KMS-11 (cell line): Measurements from ENCODE around the gene TSNAXIP1.

Experiments
- H2AFZ ChIP-seq: fragments of 200-600 bp; sonication (generic); 2 replicates; pipeline ENCODE4 v1.6.1; 2016; ENCODE audit warnings: antibody characterized with exemption, mixed run types, low read depth
- H3K27ac ChIP-seq: fragments of 200-600 bp; sonication (generic); 2 replicates; pipeline ENCODE4 v1.6.1; 2016; ENCODE audit warnings: mild to moderate bottlenecking, mixed run types
- H3K27me3 ChIP-seq: fragments of 200-600 bp; sonication (generic); 2 replicates; pipeline ENCODE4 v1.6.1; 2017; ENCODE audit warnings: mild to moderate bottlenecking, low read depth, mixed run types, moderate library complexity; ENCODE audit not compliant: insufficient read depth
- H3K36me3 ChIP-seq: fragments of 200-600 bp; sonication (generic); 2 replicates; pipeline ENCODE4 v1.6.1; 2017; ENCODE audit warnings: mild to moderate bottlenecking, mixed run types; ENCODE audit not compliant: insufficient read depth
- H3K4me1 ChIP-seq: fragments of 200-600 bp; sonication (generic); 2 replicates; pipeline ENCODE4 v1.6.1; 2016; ENCODE audit warnings: mild to moderate bottlenecking, low read depth, mixed run types; ENCODE audit not compliant: poor library complexity, severe bottlenecking
- H3K4me2 ChIP-seq: fragments of 200-600 bp; sonication (generic); 2 replicates; pipeline ENCODE4 v1.7.0; 2016; ENCODE audit warnings: mild to moderate bottlenecking, mixed run types
- H3K4me3 ChIP-seq: fragments of 200-600 bp; sonication (generic); IDR thresholded peaks from 2 replicates; pipeline ENCODE4 v1.6.1; 2017; ENCODE audit warnings: low read depth, low read length, mixed read lengths; ENCODE audit not compliant: insufficient read depth
- H3K79me2 ChIP-seq: fragments of 200-600 bp; sonication (generic); 2 replicates; pipeline ENCODE4 v1.6.1; 2016; ENCODE audit warnings: low read depth, mixed run types; ENCODE audit not compliant: insufficient read depth
- H3K9ac ChIP-seq: fragments of 200-600 bp; sonication (generic); 2 replicates; pipeline ENCODE4 v1.6.1; 2016; ENCODE audit warnings: mild to moderate bottlenecking, mixed run types
- H4K20me1 ChIP-seq: fragments of 200-600 bp; sonication (generic); 2 replicates; pipeline ENCODE4 v1.6.1; 2016; ENCODE audit warnings: mild to moderate bottlenecking, mixed run types; ENCODE audit not compliant: insufficient read depth
- TF ChIP-seq, protein P1 (sequence below): fragments of 200-600 bp; sonication (generic); conservative IDR thresholded peaks from 2 replicates; pipeline ENCODE4 v1.6.1; 2017; ENCODE audit warnings: low read depth, mild to moderate bottlenecking, antibody characterized with exemption, low read length, moderate library complexity, mixed read lengths

The TSNAXIP1 gene

DNA sequence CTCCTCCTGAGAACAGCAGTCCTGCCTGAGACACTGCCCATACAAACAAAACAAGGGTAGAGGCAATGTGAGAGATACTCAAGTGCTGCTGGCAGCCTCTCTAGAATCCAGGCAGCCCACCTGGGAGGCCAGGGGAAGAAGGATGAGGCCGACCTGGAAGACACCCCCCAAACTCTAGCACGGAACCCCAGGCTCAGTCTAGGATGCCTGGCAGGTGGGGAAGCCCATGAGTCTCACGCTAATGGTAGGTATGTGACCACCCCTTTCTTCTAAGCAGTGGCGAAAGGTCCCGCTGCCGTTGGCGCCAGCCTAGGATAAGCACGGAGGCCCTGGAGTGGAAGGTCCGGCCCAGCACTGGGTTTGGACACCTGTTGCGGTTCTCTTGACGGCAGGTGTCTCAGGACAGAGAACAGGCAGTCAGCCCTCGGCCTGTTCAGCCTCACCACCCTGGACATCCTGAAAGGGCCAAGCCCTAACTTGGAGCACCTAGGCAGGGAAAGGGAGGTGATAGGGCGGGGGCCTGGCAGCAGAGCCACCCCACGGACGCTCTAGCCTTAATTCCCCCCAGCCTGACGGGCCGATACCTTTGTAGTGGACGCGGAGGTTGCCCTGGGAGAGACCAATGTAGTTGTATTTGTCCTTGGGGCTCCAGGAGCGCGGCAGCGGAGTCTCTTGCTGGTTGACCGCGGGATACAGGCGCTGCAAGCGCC lies 816 bp upstream of the TSNAXIP1 start:
- H2AFZ ChIP-seq, result peak overlapping the region; percentile 81; the same call in 1 of the 2 replicates
- peaks cover 49% of the 10 kb centered on the region for H3K79me2 ChIP-seq
- no peaks in the 10 kb centered on the region for H4K20me1 ChIP-seq
- no peak overlapping the region for H3K4me3 ChIP-seq
- TF ChIP-seq, protein P1, sequence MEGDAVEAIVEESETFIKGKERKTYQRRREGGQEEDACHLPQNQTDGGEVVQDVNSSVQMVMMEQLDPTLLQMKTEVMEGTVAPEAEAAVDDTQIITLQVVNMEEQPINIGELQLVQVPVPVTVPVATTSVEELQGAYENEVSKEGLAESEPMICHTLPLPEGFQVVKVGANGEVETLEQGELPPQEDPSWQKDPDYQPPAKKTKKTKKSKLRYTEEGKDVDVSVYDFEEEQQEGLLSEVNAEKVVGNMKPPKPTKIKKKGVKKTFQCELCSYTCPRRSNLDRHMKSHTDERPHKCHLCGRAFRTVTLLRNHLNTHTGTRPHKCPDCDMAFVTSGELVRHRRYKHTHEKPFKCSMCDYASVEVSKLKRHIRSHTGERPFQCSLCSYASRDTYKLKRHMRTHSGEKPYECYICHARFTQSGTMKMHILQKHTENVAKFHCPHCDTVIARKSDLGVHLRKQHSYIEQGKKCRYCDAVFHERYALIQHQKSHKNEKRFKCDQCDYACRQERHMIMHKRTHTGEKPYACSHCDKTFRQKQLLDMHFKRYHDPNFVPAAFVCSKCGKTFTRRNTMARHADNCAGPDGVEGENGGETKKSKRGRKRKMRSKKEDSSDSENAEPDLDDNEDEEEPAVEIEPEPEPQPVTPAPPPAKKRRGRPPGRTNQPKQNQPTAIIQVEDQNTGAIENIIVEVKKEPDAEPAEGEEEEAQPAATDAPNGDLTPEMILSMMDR, result no peak
- no peaks in the 10 kb centered on the region for H3K27me3 ChIP-seq
- peak overlapping the region; percentile 96 for H3K4me2 ChIP-seq
- H3K36me3 ChIP-seq, result 0 out of 2 replicates have a peak, but pooled peaks cover 4% of the 10 kb centered on the region
- peaks cover 18% of the 10 kb centered on the region for H3K4me1 ChIP-seq
- peak overlapping the region; percentile 75 for H3K9ac ChIP-seq
- peak overlapping the region; percentile 35 for H3K27ac ChIP-seq

DNA sequence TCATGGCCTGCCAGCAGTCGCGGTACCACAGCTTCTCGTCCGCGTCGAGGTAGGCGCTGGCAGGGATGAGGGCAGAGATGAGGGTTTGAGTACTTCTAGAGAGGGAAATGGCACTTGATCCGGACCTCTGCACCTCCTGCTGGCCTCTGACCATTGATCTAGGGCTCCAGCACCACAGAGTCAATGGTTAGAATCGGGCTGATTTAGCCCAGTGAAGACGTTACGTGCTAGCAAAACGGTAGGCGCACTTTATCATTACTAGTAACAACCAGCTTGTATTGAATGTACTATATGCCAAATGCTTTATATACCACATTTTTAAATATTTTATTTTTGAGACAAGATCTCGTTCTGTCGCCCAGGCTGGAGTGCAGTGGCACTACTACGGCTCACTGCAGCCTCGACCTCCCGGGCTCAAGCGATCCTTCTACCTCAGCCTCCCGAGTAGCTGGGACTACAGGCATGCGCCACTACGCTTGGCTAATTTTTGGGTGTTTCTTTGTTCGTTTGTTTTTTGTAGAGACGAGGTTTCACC lies 526 bp downstream of the TSNAXIP1 start:
- Histone ChIP-seq H3K4me1 (peaks cover 18% of the 10 kb centered on the region), H3K79me2 (peaks cover 36% of the 10 kb centered on the region), H2AFZ (peak overlapping the region; percentile 81), H4K20me1 (no peaks in the 10 kb centered on the region), H3K36me3 (0 out of 2 replicates have a peak, but pooled peaks cover 4% of the 10 kb centered on the region), H3K4me3 (no peak overlapping the region), H3K4me2 (peak overlapping the region; percentile 72), H3K27me3 (no peaks in the 10 kb centered on the region), H3K27ac (no peak overlapping the region), H3K9ac (peak overlapping the region; percentile 75; the same call in 1 of the 2 replicates)
- TF ChIP-seq, protein P1, result no peak

DNA sequence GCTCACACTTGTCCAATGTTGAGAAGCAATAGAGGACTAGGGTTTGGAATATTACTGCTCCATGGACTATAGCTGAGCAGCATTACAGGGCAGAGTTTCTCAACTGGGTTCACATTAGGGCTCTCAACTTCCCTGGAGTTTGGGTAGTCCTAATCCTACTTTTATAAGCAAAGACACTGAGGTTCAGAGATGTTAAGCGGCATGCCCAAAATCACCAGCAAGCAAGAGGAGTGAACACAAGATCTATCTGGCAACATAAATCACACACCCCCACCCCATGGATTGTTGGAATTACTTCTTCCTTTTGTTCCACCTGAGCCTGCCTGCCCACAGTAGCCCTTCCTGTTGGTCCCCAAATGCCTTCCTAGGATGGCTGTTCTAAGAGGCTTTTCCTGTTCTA lies 5.2 kb downstream of the TSNAXIP1 start:
- Histone ChIP-seq H3K79me2 (no peaks in the 10 kb centered on the region), H3K27me3 (no peaks in the 10 kb centered on the region), H3K4me1 (peaks cover 8% of the 10 kb centered on the region), H3K27ac (no peak overlapping the region), H3K4me3 (no peak overlapping the region), H3K4me2 (no peak overlapping the region), H3K36me3 (no peaks in the 10 kb centered on the region), H3K9ac (no peak overlapping the region), H2AFZ (no peak overlapping the region), H4K20me1 (no peaks in the 10 kb centered on the region)
- TF ChIP-seq, protein P1, result no peak

DNA sequence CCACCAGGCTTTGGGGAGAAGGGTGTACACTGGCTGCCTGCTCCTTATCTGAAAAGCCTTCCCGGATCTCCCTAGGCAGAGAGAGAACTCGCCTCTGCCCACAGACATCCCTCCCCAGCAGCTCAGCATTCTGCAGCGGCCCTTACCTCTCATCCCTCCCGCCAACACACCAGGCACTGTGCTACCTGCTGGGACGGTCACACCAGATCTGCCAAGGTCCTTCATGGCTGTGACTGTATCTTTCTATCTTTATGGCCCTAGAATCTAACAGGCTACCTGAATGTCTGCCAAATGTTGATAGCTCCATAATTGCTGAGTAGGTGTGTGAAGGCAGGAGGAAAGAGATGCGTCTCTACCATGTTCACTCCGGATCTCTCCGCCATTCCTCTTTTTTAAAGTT lies 7.9 kb downstream of the TSNAXIP1 start:
- TF ChIP-seq, protein P1, result no peak
- Histone ChIP-seq H4K20me1 (no peaks in the 10 kb centered on the region), H3K9ac (no peak overlapping the region), H3K4me1 (peaks cover 3% of the 10 kb centered on the region), H3K27ac (no peak overlapping the region), H3K36me3 (no peaks in the 10 kb centered on the region), H3K79me2 (no peaks in the 10 kb centered on the region), H3K27me3 (no peaks in the 10 kb centered on the region), H3K4me2 (no peak overlapping the region), H3K4me3 (no peak overlapping the region), H2AFZ (no peak overlapping the region)
